ENCODE measurements around the gene NTM.

- TF ChIP-seq CTCF (conservative IDR thresholded peaks at IDR 0.05): no peak
- TF ChIP-seq ZFX (IDR thresholded peaks at IDR 0.05): no peak
These were observed 732.6 kb downstream of the NTM start for GRCh38 chr11:132103021-132103420.

Data from C4-2B (cell line).